HL-60 (cell line): ENCODE results near the gene RIPPLY2.

ENCODE experiments used
- CTCF ChIP-seq: IDR thresholded peaks from one replicate; pipeline ENCODE4 v1.5.1; 2011; ENCODE audit warnings: low read length, control low read depth, inconsistent platforms; ENCODE audit not compliant: insufficient read depth
- GABPA ChIP-seq: IDR thresholded peaks from 2 replicates; pipeline ENCODE4 v1.6.1; 2012; ENCODE audit warnings: low read depth
- POLR2AphosphoS5 ChIP-seq: IDR thresholded peaks from 2 replicates; pipeline ENCODE4 v1.6.1; 2012; ENCODE audit warnings: low read depth
- REST ChIP-seq: IDR thresholded peaks from 2 replicates; pipeline ENCODE4 v1.6.1; 2012; ENCODE audit warnings: low read depth; ENCODE audit not compliant: insufficient replicate concordance
- SPI1 ChIP-seq: IDR thresholded peaks from 2 replicates; pipeline ENCODE4 v1.6.1; 2012; ENCODE audit warnings: low read depth, mild to moderate bottlenecking, borderline replicate concordance

- TF ChIP-seq POLR2AphosphoS5 (no peak), REST (no peak), CTCF (no peak), GABPA (no peak), SPI1 (peak; percentile 35; the same call in 1 of the 2 replicates)
Observed at GRCh38 chr6:83885984-83886383, 32.8 kb downstream of the RIPPLY2 start.
